ENCODE results near the gene NOTCH2.

- TF ChIP-seq CTCF (IDR thresholded peaks at IDR 0.05) (no peak), POLR2AphosphoS5 (IDR thresholded peaks at IDR 0.05) (peak in 1 of 2 donors; percentile 42)
Observed at GRCh38 chr1:119873135-119874015, 196.1 kb downstream of the NOTCH2 start.

Data from esophagus muscularis mucosa (tissue), 3 donors.